SK-N-SH treated with all-trans-retinoic acid at 6 μM for 48 hours (cell line): ENCODE results near the gene CTTNBP2.

ENCODE experiments used
- ATAC-seq: fragments of 200-7000 bp; cut with Tn5 transposase; 3 replicates; pipeline ENCODE4 v1.9.1; 2020; ENCODE audit warnings: mild to moderate bottlenecking, moderate library complexity
- ARNTL ChIP-seq: fragments of 450-650 bp; formaldehyde crosslinking; IDR thresholded peaks from 2 replicates; pipeline ENCODE4 v1.5.0; 2020; ENCODE audit warnings: low read depth, mild to moderate bottlenecking, moderate library complexity, borderline replicate concordance
- BACH2 ChIP-seq: fragments of 250-450 bp; sonication (Bioruptor Pico); IDR thresholded peaks from 2 replicates; pipeline ENCODE4 v1.9.0; 2021; ENCODE audit warnings: mild to moderate bottlenecking, borderline replicate concordance
- CSDC2 ChIP-seq: fragments of 250-450 bp; sonication (Bioruptor Pico); IDR thresholded peaks from 2 replicates; pipeline ENCODE4 v1.5.0; 2020; ENCODE audit warnings: mild to moderate bottlenecking, moderate library complexity
- ESRRG ChIP-seq: fragments of 250-450 bp; sonication (Bioruptor Pico); IDR thresholded peaks from 2 replicates; pipeline ENCODE4 v1.6.1; 2021; ENCODE audit warnings: mild to moderate bottlenecking
- ISL1 ChIP-seq: fragments of 250-450 bp; sonication (Bioruptor Pico); IDR thresholded peaks from 2 replicates; pipeline ENCODE4 v2.1.2; 2022; ENCODE audit warnings: mild to moderate bottlenecking, moderate library complexity
- OSR1 ChIP-seq: fragments of 250-450 bp; sonication (Bioruptor Pico); IDR thresholded peaks from 2 replicates; pipeline ENCODE4 v1.8.0; 2022; ENCODE audit warnings: moderate library complexity, mild to moderate bottlenecking, inconsistent platforms
- PPARA ChIP-seq: fragments of 250-450 bp; sonication (Bioruptor Pico); IDR thresholded peaks from 2 replicates; pipeline ENCODE4 v1.5.0; 2020; ENCODE audit warnings: mild to moderate bottlenecking, borderline replicate concordance
- RARB ChIP-seq: fragments of 250-450 bp; sonication (Bioruptor Pico); IDR thresholded peaks from 2 replicates; pipeline ENCODE4 v1.8.0; 2021; ENCODE audit warnings: mild to moderate bottlenecking, moderate library complexity
- SNAI2 ChIP-seq: fragments of 250-450 bp; sonication (Bioruptor Pico); IDR thresholded peaks from 2 replicates; pipeline ENCODE4 v1.5.0; 2020; ENCODE audit warnings: mild to moderate bottlenecking, moderate library complexity
- TCF4 ChIP-seq: fragments of 250-450 bp; sonication (Bioruptor Pico); IDR thresholded peaks from 2 replicates; pipeline ENCODE4 v1.8.0; 2021; ENCODE audit warnings: mild to moderate bottlenecking, moderate library complexity, borderline replicate concordance
- TOX ChIP-seq: fragments of 250-450 bp; sonication (Bioruptor Pico); IDR thresholded peaks from 2 replicates; pipeline ENCODE4 v1.8.0; 2021; ENCODE audit warnings: mild to moderate bottlenecking, moderate library complexity, borderline replicate concordance
- ZC3H10 ChIP-seq: fragments of 250-450 bp; sonication (Bioruptor Pico); IDR thresholded peaks from 2 replicates; pipeline ENCODE4 v1.5.1; 2021; ENCODE audit warnings: mild to moderate bottlenecking, moderate library complexity
- ZFP3 ChIP-seq: fragments of 250-450 bp; sonication (Bioruptor Pico); IDR thresholded peaks from 2 replicates; pipeline ENCODE4 v1.5.0; 2020; ENCODE audit warnings: mild to moderate bottlenecking, moderate library complexity
- ZFP30 ChIP-seq: fragments of 450-650 bp; formaldehyde crosslinking; IDR thresholded peaks from 2 replicates; pipeline ENCODE4 v1.5.0; 2022; ENCODE audit warnings: mild to moderate bottlenecking, moderate library complexity
- ZNF565 ChIP-seq: fragments of 450-650 bp; formaldehyde crosslinking; conservative IDR thresholded peaks from 2 replicates; pipeline ENCODE4 v1.5.0; 2020; ENCODE audit warnings: low read depth, mild to moderate bottlenecking, moderate library complexity
- ZNF70 ChIP-seq: fragments of 450-650 bp; formaldehyde crosslinking; IDR thresholded peaks from 2 replicates; pipeline ENCODE4 v1.5.0; 2020; ENCODE audit warnings: mild to moderate bottlenecking, moderate library complexity
- ZNF8 ChIP-seq: fragments of 450-650 bp; formaldehyde crosslinking; IDR thresholded peaks from 2 replicates; pipeline ENCODE4 v1.5.0; 2020; ENCODE audit warnings: mild to moderate bottlenecking, moderate library complexity
- TF ChIP-seq, protein P1 (sequence below): fragments of 250-450 bp; sonication (Bioruptor Pico); IDR thresholded peaks from 2 replicates; pipeline ENCODE4 v1.5.1; 2021; ENCODE audit warnings: mild to moderate bottlenecking, moderate library complexity
- TF ChIP-seq, protein P2 (sequence below): fragments of 250-450 bp; sonication (Bioruptor Pico); IDR thresholded peaks from 2 replicates; pipeline ENCODE4 v1.5.1; 2020; ENCODE audit warnings: low read depth, mild to moderate bottlenecking, moderate library complexity
- TF ChIP-seq, protein P3 (sequence below): fragments of 250-450 bp; sonication (Bioruptor Pico); IDR thresholded peaks from 2 replicates; pipeline ENCODE4 v1.5.0; 2020; ENCODE audit warnings: mild to moderate bottlenecking, moderate library complexity
- TF ChIP-seq, protein P4 (sequence below): fragments of 250-450 bp; sonication (Bioruptor Pico); IDR thresholded peaks from 2 replicates; pipeline ENCODE4 v1.8.0; 2021; ENCODE audit warnings: low read depth, mild to moderate bottlenecking, moderate library complexity, borderline replicate concordance

Gene CTTNBP2

GRCh38 chr7:117669818-117670217 lies 203.4 kb downstream of the CTTNBP2 start:
- 0 out of 3 replicates have a peak, but pooled peaks have one; percentile 25 for ATAC-seq
- TF ChIP-seq RARB (CRISPR knock-in tag): no peak
- no peak for TF ChIP-seq PPARA
- TF ChIP-seq ESRRG (CRISPR knock-in tag): no peak
- TF ChIP-seq, protein P1, sequence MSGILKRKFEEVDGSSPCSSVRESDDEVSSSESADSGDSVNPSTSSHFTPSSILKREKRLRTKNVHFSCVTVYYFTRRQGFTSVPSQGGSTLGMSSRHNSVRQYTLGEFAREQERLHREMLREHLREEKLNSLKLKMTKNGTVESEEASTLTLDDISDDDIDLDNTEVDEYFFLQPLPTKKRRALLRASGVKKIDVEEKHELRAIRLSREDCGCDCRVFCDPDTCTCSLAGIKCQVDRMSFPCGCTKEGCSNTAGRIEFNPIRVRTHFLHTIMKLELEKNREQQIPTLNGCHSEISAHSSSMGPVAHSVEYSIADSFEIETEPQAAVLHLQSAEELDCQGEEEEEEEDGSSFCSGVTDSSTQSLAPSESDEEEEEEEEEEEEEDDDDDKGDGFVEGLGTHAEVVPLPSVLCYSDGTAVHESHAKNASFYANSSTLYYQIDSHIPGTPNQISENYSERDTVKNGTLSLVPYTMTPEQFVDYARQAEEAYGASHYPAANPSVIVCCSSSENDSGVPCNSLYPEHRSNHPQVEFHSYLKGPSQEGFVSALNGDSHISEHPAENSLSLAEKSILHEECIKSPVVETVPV: no peak
- TF ChIP-seq ZC3H10 (CRISPR knock-in tag): no peak
- TF ChIP-seq OSR1: no peak
- no peak for TF ChIP-seq ZNF70 (CRISPR knock-in tag)
- TF ChIP-seq, protein P2, sequence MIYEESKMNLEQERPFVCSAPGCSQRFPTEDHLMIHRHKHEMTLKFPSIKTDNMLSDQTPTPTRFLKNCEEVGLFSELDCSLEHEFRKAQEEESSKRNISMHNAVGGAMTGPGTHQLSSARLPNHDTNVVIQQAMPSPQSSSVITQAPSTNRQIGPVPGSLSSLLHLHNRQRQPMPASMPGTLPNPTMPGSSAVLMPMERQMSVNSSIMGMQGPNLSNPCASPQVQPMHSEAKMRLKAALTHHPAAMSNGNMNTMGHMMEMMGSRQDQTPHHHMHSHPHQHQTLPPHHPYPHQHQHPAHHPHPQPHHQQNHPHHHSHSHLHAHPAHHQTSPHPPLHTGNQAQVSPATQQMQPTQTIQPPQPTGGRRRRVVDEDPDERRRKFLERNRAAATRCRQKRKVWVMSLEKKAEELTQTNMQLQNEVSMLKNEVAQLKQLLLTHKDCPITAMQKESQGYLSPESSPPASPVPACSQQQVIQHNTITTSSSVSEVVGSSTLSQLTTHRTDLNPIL (CRISPR knock-in tag): no peak
- no peak for TF ChIP-seq ISL1 (CRISPR knock-in tag)
- TF ChIP-seq ZFP3 (CRISPR knock-in tag): no peak
- TF ChIP-seq BACH2: no peak
- TF ChIP-seq ZFP30 (CRISPR knock-in tag): no peak
- no peak for TF ChIP-seq ZNF565 (CRISPR knock-in tag)
- no peak for TF ChIP-seq TOX (CRISPR knock-in tag)
- TF ChIP-seq TCF4 (CRISPR knock-in tag): no peak
- TF ChIP-seq ZNF8 (CRISPR knock-in tag): no peak
- no peak for TF ChIP-seq SNAI2 (CRISPR knock-in tag)
- TF ChIP-seq, all 23 proteins: peak for 0

DNA sequence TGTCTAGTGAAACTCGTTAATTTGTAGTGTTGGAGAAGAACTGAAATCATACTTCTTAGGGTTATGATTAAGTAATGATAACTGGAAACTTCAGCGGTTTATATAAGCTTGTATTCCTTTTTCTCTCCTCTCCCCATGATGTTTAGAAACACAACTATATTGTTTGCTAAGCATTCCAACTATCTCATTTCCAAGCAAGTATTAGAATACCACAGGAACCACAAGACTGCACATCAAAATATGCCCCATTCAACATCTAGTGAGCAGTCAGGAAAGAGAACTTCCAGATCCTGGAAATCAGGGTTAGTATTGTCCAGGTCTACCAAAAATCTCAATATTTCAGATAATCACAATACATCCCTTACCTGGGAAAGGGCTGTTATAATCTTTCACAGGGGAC lies 205.8 kb downstream of the CTTNBP2 start:
- no peak for ATAC-seq

GRCh38 chr7:117666689-117667088 lies 206.6 kb downstream of the CTTNBP2 start:
- TF ChIP-seq BACH2: no peak
- no peak for ATAC-seq

More for the DNA sequence above, 205.8 kb downstream of the CTTNBP2 start:
- TF ChIP-seq, protein P2 (CRISPR knock-in tag): no peak
- TF ChIP-seq ZC3H10 (CRISPR knock-in tag): no peak
- TF ChIP-seq OSR1: no peak
- TF ChIP-seq ZNF8 (CRISPR knock-in tag): no peak
- TF ChIP-seq, protein P3, sequence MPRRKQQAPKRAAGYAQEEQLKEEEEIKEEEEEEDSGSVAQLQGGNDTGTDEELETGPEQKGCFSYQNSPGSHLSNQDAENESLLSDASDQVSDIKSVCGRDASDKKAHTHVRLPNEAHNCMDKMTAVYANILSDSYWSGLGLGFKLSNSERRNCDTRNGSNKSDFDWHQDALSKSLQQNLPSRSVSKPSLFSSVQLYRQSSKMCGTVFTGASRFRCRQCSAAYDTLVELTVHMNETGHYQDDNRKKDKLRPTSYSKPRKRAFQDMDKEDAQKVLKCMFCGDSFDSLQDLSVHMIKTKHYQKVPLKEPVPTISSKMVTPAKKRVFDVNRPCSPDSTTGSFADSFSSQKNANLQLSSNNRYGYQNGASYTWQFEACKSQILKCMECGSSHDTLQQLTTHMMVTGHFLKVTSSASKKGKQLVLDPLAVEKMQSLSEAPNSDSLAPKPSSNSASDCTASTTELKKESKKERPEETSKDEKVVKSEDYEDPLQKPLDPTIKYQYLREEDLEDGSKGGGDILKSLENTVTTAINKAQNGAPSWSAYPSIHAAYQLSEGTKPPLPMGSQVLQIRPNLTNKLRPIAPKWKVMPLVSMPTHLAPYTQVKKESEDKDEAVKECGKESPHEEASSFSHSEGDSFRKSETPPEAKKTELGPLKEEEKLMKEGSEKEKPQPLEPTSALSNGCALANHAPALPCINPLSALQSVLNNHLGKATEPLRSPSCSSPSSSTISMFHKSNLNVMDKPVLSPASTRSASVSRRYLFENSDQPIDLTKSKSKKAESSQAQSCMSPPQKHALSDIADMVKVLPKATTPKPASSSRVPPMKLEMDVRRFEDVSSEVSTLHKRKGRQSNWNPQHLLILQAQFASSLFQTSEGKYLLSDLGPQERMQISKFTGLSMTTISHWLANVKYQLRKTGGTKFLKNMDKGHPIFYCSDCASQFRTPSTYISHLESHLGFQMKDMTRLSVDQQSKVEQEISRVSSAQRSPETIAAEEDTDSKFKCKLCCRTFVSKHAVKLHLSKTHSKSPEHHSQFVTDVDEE: no peak

GRCh38 chr7:117666031-117666430 lies 207.2 kb downstream of the CTTNBP2 start:
- no peak for TF ChIP-seq ARNTL
- TF ChIP-seq RARB (CRISPR knock-in tag): no peak
- no peak for TF ChIP-seq TCF4 (CRISPR knock-in tag)
- TF ChIP-seq TOX (CRISPR knock-in tag): no peak
- no peak for TF ChIP-seq ZNF70 (CRISPR knock-in tag)
- TF ChIP-seq, protein P4, sequence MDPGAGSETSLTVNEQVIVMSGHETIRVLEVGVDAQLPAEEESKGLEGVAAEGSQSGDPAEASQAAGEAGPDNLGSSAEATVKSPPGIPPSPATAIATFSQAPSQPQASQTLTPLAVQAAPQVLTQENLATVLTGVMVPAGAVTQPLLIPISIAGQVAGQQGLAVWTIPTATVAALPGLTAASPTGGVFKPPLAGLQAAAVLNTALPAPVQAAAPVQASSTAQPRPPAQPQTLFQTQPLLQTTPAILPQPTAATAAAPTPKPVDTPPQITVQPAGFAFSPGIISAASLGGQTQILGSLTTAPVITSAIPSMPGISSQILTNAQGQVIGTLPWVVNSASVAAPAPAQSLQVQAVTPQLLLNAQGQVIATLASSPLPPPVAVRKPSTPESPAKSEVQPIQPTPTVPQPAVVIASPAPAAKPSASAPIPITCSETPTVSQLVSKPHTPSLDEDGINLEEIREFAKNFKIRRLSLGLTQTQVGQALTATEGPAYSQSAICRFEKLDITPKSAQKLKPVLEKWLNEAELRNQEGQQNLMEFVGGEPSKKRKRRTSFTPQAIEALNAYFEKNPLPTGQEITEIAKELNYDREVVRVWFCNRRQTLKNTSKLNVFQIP (CRISPR knock-in tag): no peak
- TF ChIP-seq PPARA: no peak
- TF ChIP-seq SNAI2 (CRISPR knock-in tag): no peak
- TF ChIP-seq CSDC2 (CRISPR knock-in tag): no peak
- TF ChIP-seq, protein P3: no peak
- no peak for ATAC-seq
